NCI-H226 (cell line): ENCODE data around the gene ZNRF1.

Experiments
- DNase-seq: peaks from one replicate; pipeline ENCODE4 v3.0.0-alpha.2; 2015

ZNRF1 gene

DNA sequence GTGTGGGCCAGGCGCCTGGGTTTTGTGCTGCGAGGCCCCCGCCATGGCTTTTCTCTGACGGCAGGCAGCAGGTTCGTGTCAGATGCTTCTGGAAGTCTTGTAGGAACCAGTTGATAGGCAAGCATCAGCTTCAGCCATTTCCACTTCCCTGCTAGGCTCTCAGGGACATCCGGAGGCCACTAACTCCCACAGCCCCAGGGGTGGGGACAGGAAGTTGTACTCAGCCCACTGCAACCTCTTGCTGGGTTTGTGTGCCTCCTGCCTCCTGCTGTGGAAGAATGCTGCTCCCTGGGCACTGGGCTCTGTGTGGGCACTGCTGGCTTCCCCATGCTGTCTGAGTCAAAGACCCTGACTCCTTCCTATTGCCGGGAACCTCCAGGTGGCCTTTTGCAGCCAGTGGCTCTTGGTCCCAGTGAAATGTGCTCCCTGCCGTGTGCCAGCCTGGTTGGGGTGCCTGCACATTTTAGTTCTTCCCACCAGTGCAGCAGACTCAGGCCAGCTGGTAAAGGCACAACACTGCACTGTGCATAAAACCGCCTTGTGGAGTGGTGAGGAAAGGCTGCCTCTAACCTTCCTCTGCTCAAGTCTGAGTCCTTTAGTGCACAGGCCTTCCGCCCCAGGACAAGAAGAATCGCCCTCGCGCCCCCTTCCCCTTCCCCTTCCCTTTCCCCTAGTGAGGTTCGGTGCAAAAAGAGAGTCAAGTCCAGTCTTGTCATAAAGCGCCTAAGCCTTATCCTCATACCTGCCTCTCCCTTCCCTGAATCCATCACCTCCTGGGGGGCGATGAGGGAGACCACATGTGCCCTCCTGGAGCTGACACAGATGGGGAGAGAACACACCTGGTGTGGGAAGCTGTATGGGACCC, 101.1 kb downstream of the ZNRF1 start:
- DNase-seq: no peak

GRCh38 chr16:75100603-75100990, 101.8 kb downstream of the ZNRF1 start:
- no peak for DNase-seq

DNA sequence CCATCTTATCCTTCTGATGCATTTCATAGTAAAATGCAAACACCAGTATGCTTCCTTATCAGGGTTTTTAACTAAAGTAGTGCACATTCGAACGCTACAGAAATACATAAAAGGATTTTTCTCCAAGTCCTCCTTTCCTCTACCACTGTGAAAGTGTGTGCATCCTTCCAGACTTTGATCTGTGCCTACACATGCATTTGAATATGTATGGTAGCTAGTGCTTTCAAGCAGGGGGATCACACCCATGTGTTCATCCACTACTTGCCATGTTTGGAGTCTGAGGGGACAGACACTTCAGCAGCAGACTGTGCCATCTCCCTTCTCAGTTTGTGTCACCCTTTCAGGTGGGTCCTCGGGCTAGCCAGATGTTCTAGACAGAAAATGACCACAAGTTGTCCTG, 102.8 kb downstream of the ZNRF1 start:
- no peak for DNase-seq

- no peak for DNase-seq
These were observed 103.8 kb downstream of the ZNRF1 start for GRCh38 chr16:75102595-75102994.

DNA sequence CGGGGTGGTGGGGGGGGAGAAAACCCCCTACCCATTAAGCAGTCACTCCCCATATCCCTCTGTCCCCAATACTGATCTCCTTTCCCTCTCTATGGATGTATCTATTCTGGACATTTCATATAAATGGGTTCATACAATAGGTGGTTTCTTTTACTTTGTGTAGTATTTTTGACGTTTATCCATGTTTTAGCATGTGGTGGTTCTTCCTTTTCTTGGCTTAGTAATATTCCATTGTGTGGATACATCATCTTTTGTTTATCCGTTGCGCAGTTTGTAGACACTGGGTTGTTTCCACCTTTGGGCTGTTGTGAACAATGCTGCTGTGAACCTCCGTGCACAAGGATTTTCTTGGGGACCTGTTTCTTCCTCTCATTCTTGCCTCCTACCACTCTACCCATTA, 105.2 kb downstream of the ZNRF1 start:
- DNase-seq: no peak

DNA sequence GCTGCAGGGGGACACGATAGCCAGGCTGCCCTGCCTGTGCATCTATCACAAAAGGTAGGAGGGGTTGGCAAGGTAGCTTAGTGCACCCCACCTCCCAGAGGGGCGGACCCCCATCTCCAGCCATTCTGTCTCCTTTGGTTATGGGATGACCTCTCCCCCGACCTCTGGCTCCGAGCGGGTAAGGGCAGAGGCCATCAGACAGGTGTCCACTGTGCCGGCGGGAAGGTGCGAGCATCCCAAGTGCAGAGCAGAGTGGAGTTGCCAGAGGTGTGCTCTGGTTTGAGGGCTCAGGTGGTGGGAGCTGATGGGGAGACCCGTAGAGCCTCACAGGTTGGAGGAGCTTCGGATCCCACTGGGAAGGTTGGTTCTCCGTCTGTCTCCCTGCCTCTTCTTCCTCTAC, 106.0 kb downstream of the ZNRF1 start:
- DNase-seq: no peak

GRCh38 chr16:75105306-75106061, 106.7 kb downstream of the ZNRF1 start:
- no peak for DNase-seq

DNA sequence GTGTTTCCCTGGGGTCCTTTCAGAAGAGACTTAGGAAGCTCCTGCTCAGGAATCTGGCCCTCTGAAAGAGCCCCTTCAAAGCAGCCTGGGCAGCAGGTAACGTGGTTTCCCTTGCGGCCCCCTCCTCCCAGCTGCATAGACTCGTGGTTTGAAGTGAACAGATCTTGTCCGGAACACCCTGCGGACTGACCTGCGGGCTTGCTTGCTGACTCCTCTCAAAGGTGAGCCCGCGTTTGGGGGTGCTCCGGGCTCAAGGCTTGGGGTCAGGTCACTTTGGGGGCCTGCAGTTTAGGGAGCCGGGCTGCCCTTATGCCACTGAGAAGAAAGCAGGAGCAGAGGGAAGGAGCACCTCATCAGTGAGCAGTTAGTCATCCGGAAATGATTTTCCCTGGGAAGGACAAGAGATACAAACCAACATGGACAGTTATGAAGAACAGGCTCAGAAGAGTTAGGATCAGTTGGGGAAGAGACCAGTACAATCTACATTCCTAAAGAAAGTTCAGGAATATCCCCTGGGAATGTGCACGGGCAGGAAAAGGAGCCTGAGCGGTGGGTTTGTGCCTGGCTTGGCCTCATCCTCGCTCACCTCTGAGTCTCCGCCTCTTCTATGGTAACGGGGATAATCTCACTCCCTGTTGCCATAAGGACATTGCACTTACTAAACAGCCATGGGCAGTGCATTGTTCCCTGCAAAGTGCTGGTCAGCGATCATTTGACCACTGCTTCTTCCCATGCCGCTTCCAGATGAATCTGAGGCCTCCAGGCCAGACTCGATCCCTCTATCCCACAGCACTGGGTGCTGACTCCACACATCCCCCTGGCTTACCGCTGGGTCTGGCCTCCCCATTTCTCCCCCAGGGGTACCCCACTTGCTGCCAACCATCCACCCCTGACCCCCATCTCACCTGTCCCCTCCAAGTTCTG, 107.8 kb downstream of the ZNRF1 start:
- no peak for DNase-seq

DNA sequence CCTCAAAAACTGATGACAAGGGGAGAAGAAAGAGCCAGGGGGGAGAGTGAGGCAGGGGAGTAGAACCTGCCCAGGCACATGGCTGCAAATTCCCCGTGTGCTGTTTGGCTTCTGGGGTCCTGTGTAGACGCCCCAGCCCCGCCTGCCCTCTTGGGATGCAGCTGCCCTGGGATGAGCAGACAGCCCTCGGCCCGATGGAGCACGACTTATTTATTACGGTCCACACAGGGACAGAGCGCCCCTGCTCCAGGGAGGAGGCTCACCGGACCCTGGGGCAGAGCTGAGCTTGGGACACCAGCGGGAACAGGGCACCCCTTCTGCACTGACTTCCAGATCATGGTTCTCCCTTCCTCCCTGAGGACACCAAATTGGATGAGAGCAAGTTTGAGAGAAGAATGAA, 108.7 kb downstream of the ZNRF1 start:
- no peak for DNase-seq

GRCh38 chr16:75108792-75109731, 110.2 kb downstream of the ZNRF1 start:
- DNase-seq: peak; percentile 95

GRCh38 chr16:75109732-75110243, 111.0 kb downstream of the ZNRF1 start:
- no peak for DNase-seq

DNA sequence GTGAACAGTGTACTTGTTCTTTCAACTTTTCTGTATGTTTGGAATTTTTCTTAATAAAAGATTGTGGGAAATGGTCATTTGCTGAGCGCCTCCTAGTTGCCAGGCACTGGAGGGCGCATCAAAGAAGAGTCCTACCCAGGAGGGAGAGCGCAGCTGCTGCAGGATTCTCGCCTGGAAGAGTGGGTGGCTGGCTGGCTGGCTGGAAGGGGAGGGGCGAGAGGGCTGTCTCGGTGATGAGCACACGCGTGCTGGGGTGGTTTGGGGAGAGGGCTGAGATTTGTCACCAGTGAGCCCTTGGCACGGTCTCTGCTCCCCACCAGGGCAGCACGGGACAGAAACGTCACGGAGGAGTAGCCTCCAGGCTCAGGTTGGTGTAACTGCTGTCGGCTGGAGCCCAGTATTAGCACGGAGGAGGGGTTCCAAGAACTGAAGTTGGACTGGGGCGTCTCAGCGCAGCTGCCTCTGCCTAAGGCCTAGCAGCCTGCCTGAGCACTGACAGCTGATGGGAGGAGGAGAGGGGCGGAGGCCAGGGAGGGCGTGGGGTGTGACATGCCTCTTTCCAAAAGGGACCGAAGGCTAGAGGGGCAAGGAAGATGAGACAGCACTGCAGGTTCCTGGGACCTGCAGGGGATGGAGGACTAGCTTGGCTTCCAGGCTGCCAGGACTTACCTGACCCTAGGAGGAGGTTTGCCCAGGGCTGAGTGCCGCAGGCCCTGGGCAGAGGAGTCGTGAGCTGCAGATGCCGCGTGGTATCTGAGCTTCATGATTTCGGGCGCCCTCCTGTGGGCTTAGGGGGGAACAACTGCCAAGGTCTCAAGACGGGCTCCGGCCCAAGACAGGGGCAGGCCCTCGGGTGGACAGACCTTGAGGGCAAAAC, 112.1 kb downstream of the ZNRF1 start:
- peak; percentile 75 for DNase-seq

DNA sequence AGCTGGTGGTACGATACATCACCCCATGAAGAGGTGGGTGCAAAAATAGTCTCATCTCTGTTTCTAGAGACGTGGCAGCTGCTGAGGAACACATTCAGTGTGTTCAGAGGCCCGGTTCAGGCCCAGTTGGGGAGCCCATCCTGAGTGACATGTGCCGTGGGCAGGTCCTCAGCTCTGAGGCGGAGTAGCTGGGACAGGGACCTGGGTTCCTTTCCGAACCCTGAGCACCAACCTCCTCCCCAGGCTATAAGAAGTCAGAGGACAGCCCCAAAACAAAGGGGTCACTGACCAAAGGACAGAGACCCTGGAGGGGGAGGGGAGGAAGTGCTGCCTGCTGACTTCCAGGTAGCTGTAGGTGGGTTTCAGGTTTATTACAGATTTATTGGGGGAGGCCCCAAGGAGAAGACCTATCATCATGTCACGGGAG, 112.7 kb downstream of the ZNRF1 start:
- no peak for DNase-seq

- no peak for DNase-seq
These were observed 113.3 kb downstream of the ZNRF1 start for GRCh38 chr16:75111961-75112733.

- DNase-seq: no peak
These were observed 114.1 kb downstream of the ZNRF1 start for GRCh38 chr16:75112734-75113491.

- no peak for DNase-seq
These were observed 114.8 kb downstream of the ZNRF1 start for GRCh38 chr16:75113541-75114121.

DNA sequence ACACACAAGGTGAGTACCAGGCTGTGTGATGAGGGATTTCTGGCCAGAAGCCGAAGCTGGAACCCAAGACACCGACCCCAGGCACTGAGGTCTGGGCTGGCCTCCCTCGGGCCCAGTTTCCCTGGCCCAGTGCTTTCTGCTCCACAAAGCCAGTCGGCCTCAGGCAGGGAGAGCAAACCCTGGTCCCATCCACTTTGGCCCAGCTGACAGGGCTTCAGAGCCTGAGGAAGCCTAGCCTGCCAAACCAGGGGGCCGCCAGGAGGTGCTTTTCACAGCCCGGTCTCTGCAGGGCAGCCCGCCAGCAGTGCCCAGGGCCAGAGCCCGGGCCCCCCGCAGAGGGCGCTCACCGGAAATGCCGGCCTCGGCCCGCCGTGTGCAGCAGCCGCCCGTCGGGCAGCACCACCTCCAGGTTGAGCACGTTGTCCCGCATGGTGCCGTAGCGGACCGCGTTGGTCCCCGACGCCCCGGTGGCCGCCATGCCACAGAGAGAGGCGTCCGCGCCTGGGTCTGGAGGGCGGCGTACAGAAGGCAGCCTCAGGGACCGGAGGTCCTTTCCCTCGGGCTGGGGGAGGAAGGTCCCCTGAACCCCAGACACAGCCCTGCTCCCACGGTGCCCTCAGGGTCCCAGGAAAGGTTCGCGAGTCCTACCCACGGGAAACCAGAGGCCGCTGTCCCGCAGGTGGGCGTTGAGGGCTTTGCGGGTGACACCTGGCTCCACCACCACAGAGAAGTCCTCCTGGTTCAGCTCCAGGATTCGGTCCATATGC, 115.5 kb downstream of the ZNRF1 start:
- no peak for DNase-seq
